Smooth muscle cell (in vitro differentiated cells): ENCODE measurements around the gene FNBP1L. TPM values are rescaled to one million over a fixed set of nuclear protein-coding genes. Genes with fewer than 3 reads are reported as not detected.

Experiments
- DNase-seq: peaks from one replicate; lab custom pipeline; 2025; ENCODE audit not compliant: unreplicated experiment; lab: John Stamatoyannopoulos, UW
- H2AFZ ChIP-seq: fragments of 200-600 bp; sonication (generic); 2 replicates; pipeline ENCODE4 v1.6.0; 2016; ENCODE audit warnings: antibody characterized with exemption, low read depth, mild to moderate bottlenecking
- H3F3A ChIP-seq: fragments of 200-600 bp; sonication (generic); 2 replicates; pipeline ENCODE4 v1.6.0; 2017; ENCODE audit warnings: antibody characterized with exemption, low read depth
- H3K27ac ChIP-seq: fragments of 200-600 bp; sonication (generic); 2 replicates; pipeline ENCODE4 v1.5.1; 2016; ENCODE audit warnings: low read depth, mild to moderate bottlenecking
- H3K27me3 ChIP-seq: fragments of 200-600 bp; sonication (generic); 2 replicates; pipeline ENCODE4 v1.6.1; 2016; ENCODE audit warnings: low read depth, mild to moderate bottlenecking
- H3K36me3 ChIP-seq: fragments of 200-600 bp; sonication (generic); 2 replicates; pipeline ENCODE4 v1.5.1; 2016; ENCODE audit warnings: low read depth
- H3K4me1 ChIP-seq: fragments of 200-600 bp; sonication (generic); 2 replicates; pipeline ENCODE4 v1.5.1; 2016; ENCODE audit warnings: low read depth
- H3K4me2 ChIP-seq: fragments of 200-600 bp; sonication (generic); 2 replicates; pipeline ENCODE4 v1.6.0; 2016; ENCODE audit warnings: mild to moderate bottlenecking
- H3K4me3 ChIP-seq: fragments of 200-600 bp; sonication (generic); 2 replicates; pipeline ENCODE4 v1.5.1; 2016; ENCODE audit warnings: mild to moderate bottlenecking
- H3K79me2 ChIP-seq: fragments of 200-600 bp; sonication (generic); 2 replicates; pipeline ENCODE4 v1.6.0; 2016; ENCODE audit warnings: low read depth, mild to moderate bottlenecking
- H3K9ac ChIP-seq: fragments of 200-600 bp; sonication (generic); 2 replicates; pipeline ENCODE4 v1.6.0; 2016; ENCODE audit warnings: low read depth
- H3K9me3 ChIP-seq: fragments of 200-600 bp; sonication (generic); replicated peaks from 2 replicates; pipeline ENCODE4 v1.5.1; 2016; ENCODE audit warnings: low read depth
- H4K20me1 ChIP-seq: fragments of 200-600 bp; sonication (generic); 2 replicates; pipeline ENCODE4 v1.6.0; 2016; ENCODE audit warnings: low read depth
- WGBS: methylation state at CpG from one replicate; pipeline ENCODE4 v1.1.7; 2016; ENCODE audit warnings: low lambda C conversion rate; 5-methylcytosine and 5-hydroxymethylcytosine counted together
- polyA plus RNA-seq: library from polyadenylated mRNA; unstranded; fragments of >200 nt; fragmentation: Nextera tagmentation; extraction: Ambion mirVana; gene quantifications from 2 replicates; pipeline ENCODE4 v1.2.1, GENCODE V29; 2016
- total RNA-seq: library from RNA; depleted of rRNA; stranded (reverse); fragments of >200 nt; gene quantifications from 2 replicates; pipeline ENCODE4 v1.2.3, GENCODE V29; 2014
- TF ChIP-seq, protein P1 (sequence below): fragments of 200-600 bp; sonication (generic); IDR thresholded peaks from 2 replicates; pipeline ENCODE4 v1.5.1; 2017; ENCODE audit warnings: borderline replicate concordance, mild to moderate bottlenecking, antibody characterized with exemption; ENCODE audit not compliant: insufficient read depth, poor library complexity, severe bottlenecking

Gene FNBP1L
- total and polyA plus RNA-seq, 2 experiments from 2014 or later: 18.7 to 60.4 TPM

GRCh38 chr1:93594603-93594880 is 146.6 kb downstream of the FNBP1L start:
- H3K27ac ChIP-seq: peak overlapping the region; percentile 59
- WGBS: 50% methylated on average over 1 of the region's 1 CpG
- peaks cover 99% of the 10 kb centered on the region for H4K20me1 ChIP-seq

GRCh38 chr1:93595266-93595665 is 147.3 kb downstream of the FNBP1L start:
- Histone ChIP-seq H3K4me1 (peaks cover 9% of the 10 kb centered on the region), H4K20me1 (peaks cover 99% of the 10 kb centered on the region), H3K9me3 (no peaks in the 10 kb centered on the region), H3F3A (peaks cover 12% of the 10 kb centered on the region), H3K36me3 (peaks cover 1% of the 10 kb centered on the region), H3K79me2 (peaks cover 81% of the 10 kb centered on the region), H3K27ac (peak overlapping the region; percentile 59), H2AFZ (no peak overlapping the region), H3K9ac (no peak overlapping the region), H3K4me2 (peak overlapping the region; percentile 7), H3K4me3 (no peak overlapping the region), H3K27me3 (no peaks in the 10 kb centered on the region)
- WGBS: 77% methylated on average over 2 of the region's 2 CpGs
- DNase-seq: no peak
- TF ChIP-seq, protein P1, sequence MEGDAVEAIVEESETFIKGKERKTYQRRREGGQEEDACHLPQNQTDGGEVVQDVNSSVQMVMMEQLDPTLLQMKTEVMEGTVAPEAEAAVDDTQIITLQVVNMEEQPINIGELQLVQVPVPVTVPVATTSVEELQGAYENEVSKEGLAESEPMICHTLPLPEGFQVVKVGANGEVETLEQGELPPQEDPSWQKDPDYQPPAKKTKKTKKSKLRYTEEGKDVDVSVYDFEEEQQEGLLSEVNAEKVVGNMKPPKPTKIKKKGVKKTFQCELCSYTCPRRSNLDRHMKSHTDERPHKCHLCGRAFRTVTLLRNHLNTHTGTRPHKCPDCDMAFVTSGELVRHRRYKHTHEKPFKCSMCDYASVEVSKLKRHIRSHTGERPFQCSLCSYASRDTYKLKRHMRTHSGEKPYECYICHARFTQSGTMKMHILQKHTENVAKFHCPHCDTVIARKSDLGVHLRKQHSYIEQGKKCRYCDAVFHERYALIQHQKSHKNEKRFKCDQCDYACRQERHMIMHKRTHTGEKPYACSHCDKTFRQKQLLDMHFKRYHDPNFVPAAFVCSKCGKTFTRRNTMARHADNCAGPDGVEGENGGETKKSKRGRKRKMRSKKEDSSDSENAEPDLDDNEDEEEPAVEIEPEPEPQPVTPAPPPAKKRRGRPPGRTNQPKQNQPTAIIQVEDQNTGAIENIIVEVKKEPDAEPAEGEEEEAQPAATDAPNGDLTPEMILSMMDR: no peak

More at GRCh38 chr1:93594603-93594880, 146.6 kb downstream of the FNBP1L start:
- no peak overlapping the region for H2AFZ ChIP-seq
- no peaks in the 10 kb centered on the region for H3K9me3 ChIP-seq
- TF ChIP-seq, protein P1: no peak
- peaks cover 6% of the 10 kb centered on the region for H3K36me3 ChIP-seq
- H3K4me1 ChIP-seq: peaks cover 9% of the 10 kb centered on the region
- H3K4me3 ChIP-seq: no peak overlapping the region
- no peaks in the 10 kb centered on the region for H3K27me3 ChIP-seq
- H3K9ac ChIP-seq: no peak overlapping the region
- no peak for DNase-seq
- H3K79me2 ChIP-seq: peaks cover 76% of the 10 kb centered on the region
- H3F3A ChIP-seq: peaks cover 12% of the 10 kb centered on the region
- peak overlapping the region; percentile 7 for H3K4me2 ChIP-seq

DNA sequence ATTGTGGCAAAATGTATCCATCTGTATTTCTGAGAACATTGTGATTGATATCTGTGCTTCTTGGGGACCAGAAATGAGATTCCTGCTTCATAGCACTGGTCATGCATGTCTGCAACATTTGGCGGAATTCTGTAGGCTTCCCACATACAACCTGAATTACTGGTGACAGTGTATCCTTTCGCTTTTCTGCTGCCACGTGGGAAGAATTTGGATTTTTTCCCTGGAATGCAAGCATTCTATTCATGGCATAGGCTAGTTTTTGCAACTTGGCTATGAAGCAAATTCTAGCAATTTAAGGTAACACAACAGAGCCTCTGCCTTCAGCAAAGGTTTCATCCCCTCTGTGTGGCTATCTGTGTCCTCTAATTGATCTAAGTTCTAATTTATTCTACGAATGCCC is 147.8 kb downstream of the FNBP1L start:
- no peak overlapping the region for H2AFZ ChIP-seq
- no peak overlapping the region for H3K4me3 ChIP-seq
- no peak overlapping the region for H3K4me2 ChIP-seq
- DNase-seq: no peak
- 81% methylated on average over 4 of the region's 4 CpGs for WGBS
- H4K20me1 ChIP-seq: peaks cover 99% of the 10 kb centered on the region
- no peak overlapping the region for H3K9ac ChIP-seq
- H3K79me2 ChIP-seq: peaks cover 81% of the 10 kb centered on the region
- H3K9me3 ChIP-seq: no peaks in the 10 kb centered on the region
- H3K4me1 ChIP-seq: peaks cover 9% of the 10 kb centered on the region
- H3K27ac ChIP-seq: peak overlapping the region; percentile 59
- H3K36me3 ChIP-seq: no peaks in the 10 kb centered on the region
- TF ChIP-seq, protein P1: no peak
- peaks cover 12% of the 10 kb centered on the region for H3F3A ChIP-seq
- no peaks in the 10 kb centered on the region for H3K27me3 ChIP-seq

DNA sequence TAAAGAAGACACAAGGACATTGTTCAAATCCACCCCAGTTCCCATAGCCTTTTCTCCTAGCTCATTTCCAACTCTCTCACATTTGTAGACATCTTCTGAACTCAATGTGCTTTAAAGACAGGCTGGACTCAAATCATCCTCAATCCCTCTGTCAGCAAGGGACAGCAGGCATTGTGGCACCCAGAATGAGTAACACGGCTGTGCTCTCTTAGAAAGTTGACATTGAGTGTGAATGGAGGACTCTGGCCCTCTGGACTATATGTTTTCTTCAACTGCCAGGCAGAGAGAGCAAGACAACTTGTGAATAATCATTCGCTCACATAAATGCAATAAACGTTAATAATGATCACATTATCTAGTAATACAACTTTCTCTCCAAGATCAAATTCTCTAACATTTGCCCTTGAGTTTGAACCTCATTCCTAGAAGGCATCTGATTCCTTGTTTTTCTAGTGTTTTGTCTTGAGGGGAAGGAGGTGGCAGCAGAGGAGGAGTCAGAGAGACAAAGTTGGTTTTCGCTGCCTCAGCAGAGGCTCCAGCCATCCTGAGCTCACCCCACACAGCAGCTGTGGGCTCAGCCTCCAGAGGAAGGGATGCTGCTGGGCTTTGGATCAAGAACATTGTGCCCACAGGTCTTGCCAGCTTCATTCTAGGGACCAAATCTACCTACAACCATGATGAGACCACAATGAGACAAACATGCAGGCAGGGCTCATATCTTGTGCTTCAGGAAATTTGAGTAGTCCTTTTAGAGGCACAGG is 148.6 kb downstream of the FNBP1L start:
- TF ChIP-seq, protein P1: no peak
- Histone ChIP-seq H4K20me1 (peaks cover 100% of the 10 kb centered on the region), H3K9ac (no peak overlapping the region), H3K27me3 (no peaks in the 10 kb centered on the region), H3K4me2 (no peak overlapping the region), H3K27ac (no peak overlapping the region), H3K79me2 (peaks cover 84% of the 10 kb centered on the region), H3K36me3 (no peaks in the 10 kb centered on the region), H2AFZ (no peak overlapping the region), H3K4me3 (no peak overlapping the region), H3K4me1 (peaks cover 9% of the 10 kb centered on the region), H3K9me3 (no peaks in the 10 kb centered on the region), H3F3A (peaks cover 12% of the 10 kb centered on the region)
- WGBS: 85% methylated on average over 4 of the region's 4 CpGs
- DNase-seq: no peak
